Right hindlimb (tissue), 1 donor: Measurements from ENCODE around the gene LPXN.

Source experiments
- DNase-seq: peaks from one replicate; pipeline ENCODE4 v3.0.0-alpha.2; 2018

LPXN gene

DNA sequence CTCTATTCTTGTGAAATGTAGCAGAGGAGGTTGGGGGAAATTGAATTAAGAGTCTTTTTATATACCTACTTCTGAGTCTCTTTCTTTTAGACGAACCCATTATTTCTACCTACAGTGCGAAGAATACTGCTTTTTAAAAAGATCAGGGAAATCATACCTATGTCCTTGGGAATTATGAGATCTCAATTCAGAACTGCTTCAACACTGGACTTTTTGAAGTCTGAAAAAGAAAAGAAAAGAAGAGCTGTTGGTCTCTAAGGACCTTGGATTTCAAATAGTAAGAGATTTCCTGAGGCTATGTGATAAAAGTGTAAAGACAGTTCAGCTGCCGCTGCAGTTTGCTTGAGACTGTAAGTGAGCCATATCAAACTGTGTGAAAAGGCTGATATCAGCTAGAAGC is 64.0 kb downstream of the LPXN start:
- no peak for DNase-seq

GRCh38 chr11:58509748-58510147 is 65.9 kb downstream of the LPXN start:
- DNase-seq: no peak

DNA sequence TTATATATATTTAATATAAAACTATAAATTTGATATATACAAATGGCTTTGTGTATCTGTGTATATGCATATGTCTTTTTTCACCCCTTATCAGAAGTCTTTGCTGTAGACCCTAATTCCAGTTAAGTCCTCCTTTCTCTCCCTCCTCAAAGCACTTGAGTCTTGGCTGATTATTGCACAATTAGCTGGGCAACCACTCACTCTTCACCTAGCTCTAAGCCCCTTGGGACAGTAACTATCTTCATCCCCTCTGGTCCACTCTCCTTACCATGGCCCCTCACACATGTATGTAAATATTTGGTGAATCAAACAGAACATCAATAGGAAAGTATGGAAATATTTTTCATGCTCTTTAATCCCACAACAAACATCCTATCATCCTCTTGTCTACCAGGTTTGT is 66.8 kb downstream of the LPXN start:
- no peak for DNase-seq

GRCh38 chr11:58508005-58508404 is 67.7 kb downstream of the LPXN start, which contains the start of gene OR5B21:
TSS of gene OR5B21 (minus strand) at chr11:58508105. CDS start at chr11:58508105, 0 bp downstream.
- DNase-seq: no peak

- DNase-seq: no peak
Measured at GRCh38 chr11:58507355-58507754, 68.3 kb downstream of the LPXN start.

GRCh38 chr11:58506935-58507334 is 68.7 kb downstream of the LPXN start:
- no peak for DNase-seq

- no peak for DNase-seq
Measured at GRCh38 chr11:58505849-58506248, 69.8 kb downstream of the LPXN start.

- DNase-seq: no peak
Measured at GRCh38 chr11:58504232-58504631, 71.4 kb downstream of the LPXN start.

- DNase-seq: no peak
Measured at GRCh38 chr11:58503361-58503856, 72.2 kb downstream of the LPXN start.

DNA sequence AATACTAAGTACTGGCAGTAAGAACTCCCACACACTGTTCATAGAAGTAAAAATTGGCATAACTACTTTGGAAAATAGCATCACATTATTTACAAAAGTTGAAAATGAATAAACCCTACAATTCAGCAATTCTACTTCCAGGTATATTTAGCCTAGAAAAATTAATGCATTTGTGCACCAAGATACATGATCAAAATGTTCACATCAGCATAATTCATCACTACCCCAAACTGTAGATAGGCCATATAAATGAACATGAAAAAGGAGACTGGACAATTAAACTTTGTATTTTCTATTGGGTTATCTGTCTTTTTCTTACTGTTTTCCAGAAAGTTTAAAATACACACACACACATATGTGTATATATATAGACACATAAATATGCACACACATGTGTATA is 73.7 kb downstream of the LPXN start:
- no peak for DNase-seq

DNA sequence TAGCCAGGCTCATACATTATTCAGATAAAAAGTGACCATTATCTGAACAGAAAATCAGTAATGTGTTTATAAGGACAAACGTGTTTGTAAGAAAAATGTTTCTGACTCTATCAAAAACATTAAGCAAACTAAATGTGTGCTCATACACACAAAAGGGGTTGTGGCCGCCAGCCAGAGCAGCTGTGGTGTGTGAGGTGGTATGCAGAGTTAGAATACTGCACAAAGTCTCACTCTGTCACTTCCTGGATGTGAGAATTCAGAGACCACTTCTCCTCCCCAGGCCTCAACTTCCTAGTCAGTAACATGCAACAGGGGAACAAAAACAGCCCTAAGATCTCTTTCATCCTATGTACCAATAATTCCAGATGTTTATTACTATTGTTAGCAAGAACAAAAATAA is 77.2 kb downstream of the LPXN start:
- DNase-seq: peak; percentile 24

DNA sequence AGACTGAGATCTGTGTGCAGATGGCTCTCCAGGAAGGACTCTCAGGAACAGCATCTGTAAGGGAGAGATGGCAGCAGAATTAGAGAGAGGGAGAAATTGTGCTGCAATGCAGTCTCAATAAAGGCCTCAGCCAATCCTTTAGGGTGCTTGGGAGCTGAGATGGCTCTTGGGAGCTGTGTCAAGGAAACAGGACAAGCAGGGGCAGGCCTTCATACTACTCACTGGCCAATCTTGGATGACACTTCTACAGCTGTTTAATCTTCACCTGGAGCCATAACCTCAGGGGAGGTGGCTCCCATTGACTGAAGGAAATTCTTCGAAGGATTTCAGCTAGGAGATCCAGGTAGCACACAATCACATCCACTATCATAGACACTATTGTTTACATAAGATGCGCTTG is 77.7 kb downstream of the LPXN start:
- DNase-seq: no peak

- DNase-seq: no peak
Measured at GRCh38 chr11:58495906-58496305, 79.8 kb downstream of the LPXN start.

GRCh38 chr11:58494101-58494500 is 81.6 kb downstream of the LPXN start:
- DNase-seq: no peak

- no peak for DNase-seq
Measured at GRCh38 chr11:58493676-58494075, 82.0 kb downstream of the LPXN start.

DNA sequence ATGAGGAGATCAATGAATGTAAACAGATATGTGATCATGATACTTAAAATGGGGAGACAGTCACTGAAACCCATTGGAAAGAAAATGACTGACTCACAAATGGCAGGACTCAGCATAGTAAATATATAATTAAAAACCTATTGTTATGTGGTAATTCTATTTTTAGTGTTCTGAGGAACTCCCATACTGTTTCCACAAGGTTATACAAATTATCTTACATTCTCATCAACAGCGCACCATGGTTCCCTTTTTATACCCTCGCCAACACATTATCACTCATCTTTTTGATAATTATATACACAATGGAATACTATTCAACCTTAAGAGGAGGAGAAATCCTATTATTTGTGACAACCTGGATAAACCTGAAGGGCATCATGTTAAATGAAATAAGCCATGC is 84.8 kb downstream of the LPXN start:
- DNase-seq: no peak

GRCh38 chr11:58487170-58487569 is 88.5 kb downstream of the LPXN start:
- DNase-seq: no peak

GRCh38 chr11:58485961-58486360 is 89.7 kb downstream of the LPXN start:
- DNase-seq: no peak
